CD4-positive, alpha-beta T cell treated with Interleukin-12 subunit alpha and Interleukin-12 subunit beta, for 1 hour (primary cell): Measurements from ENCODE around the gene COTL1.
"Not testable (repeated sequence)": the region's sequence is repeated elsewhere in the genome, so short reads cannot be mapped to it uniquely, and the experiment has no call there.

Experiments
- DNase-seq: peaks from one replicate; pipeline ENCODE4 v3.0.0-alpha.2; 2020

The COTL1 gene

GRCh38 chr16:84567286-84567962 is 50.5 kb downstream of the COTL1 start:
- DNase-seq: no peak

GRCh38 chr16:84566545-84567257 is 51.2 kb downstream of the COTL1 start:
- DNase-seq: no peak

- no peak for DNase-seq
Observed at GRCh38 chr16:84565669-84566495, 52.0 kb downstream of the COTL1 start.

- no peak for DNase-seq
Observed at GRCh38 chr16:84563786-84564420, 54.0 kb downstream of the COTL1 start.

- no peak for DNase-seq
Observed at GRCh38 chr16:84563064-84563715, 54.7 kb downstream of the COTL1 start.

- DNase-seq: no peak
Observed at GRCh38 chr16:84562174-84562815, 55.6 kb downstream of the COTL1 start.

GRCh38 chr16:84561291-84561690 is 56.6 kb downstream of the COTL1 start:
- no peak for DNase-seq

GRCh38 chr16:84560269-84560668 is 57.6 kb downstream of the COTL1 start:
- DNase-seq: no peak

- DNase-seq: no peak
Observed at GRCh38 chr16:84559311-84559932, 58.5 kb downstream of the COTL1 start.

GRCh38 chr16:84558850-84559249 is 59.0 kb downstream of the COTL1 start:
- DNase-seq: not testable (repeated sequence)

- DNase-seq: no peak
Observed at GRCh38 chr16:84557504-84557903, 60.4 kb downstream of the COTL1 start.

- DNase-seq: no peak
Observed at GRCh38 chr16:84557059-84557458, 60.8 kb downstream of the COTL1 start.

GRCh38 chr16:84555418-84556196 is 62.3 kb downstream of the COTL1 start:
- DNase-seq: no peak

- no peak for DNase-seq
Observed at GRCh38 chr16:84554627-84555328, 63.1 kb downstream of the COTL1 start.

GRCh38 chr16:84553873-84554399 is 63.9 kb downstream of the COTL1 start:
- peak; percentile 68 for DNase-seq

- DNase-seq: no peak
Observed at GRCh38 chr16:84552135-84552534, 65.7 kb downstream of the COTL1 start.

GRCh38 chr16:84550096-84550495 is 67.8 kb downstream of the COTL1 start:
- DNase-seq: no peak

GRCh38 chr16:84548971-84549844 is 68.7 kb downstream of the COTL1 start:
- DNase-seq: peak; percentile 66

GRCh38 chr16:84548508-84548907 is 69.4 kb downstream of the COTL1 start:
- no peak for DNase-seq
